Bronchial epithelial cell (primary cell): ENCODE measurements around the gene TPRG1. TPM values are rescaled to one million over a fixed set of nuclear protein-coding genes. Genes with fewer than 3 reads are reported as not detected.

Experiments
- DNase-seq: peaks from one replicate; pipeline ENCODE4 v3.0.0-alpha.2; 2010; ENCODE audit warnings: low read depth
- FAIRE-seq: peaks from 2 replicates; lab custom pipeline; 2011; peaks lifted over from hg19 to GRCh38; lab: Jason Lieb, UNC
- H3K27me3 ChIP-seq: 2 replicates; pipeline ENCODE4 v1.5.1; 2011; ENCODE audit warnings: low read length; ENCODE audit not compliant: control insufficient read depth, insufficient read depth
- H3K36me3 ChIP-seq: 2 replicates; pipeline ENCODE4 v1.5.1; 2011; ENCODE audit warnings: low read length; ENCODE audit not compliant: control insufficient read depth, insufficient read depth
- H3K4me3 ChIP-seq: 2 replicates; pipeline ENCODE4 v1.5.1; 2011; ENCODE audit warnings: mild to moderate bottlenecking, low read depth, low read length, control low read depth
- total RNA-seq: library from RNA; depleted of rRNA; stranded (reverse); fragments of >200 nt; gene quantifications from 2 replicates; pipeline ENCODE4 v1.2.1, GENCODE V29; 2014
- TF ChIP-seq, protein P1 (sequence below): IDR thresholded peaks from 2 replicates; pipeline ENCODE4 v1.5.1; 2011; ENCODE audit warnings: mild to moderate bottlenecking, moderate library complexity, low read length, control low read depth, inconsistent platforms; ENCODE audit not compliant: insufficient read depth, severe bottlenecking

TPRG1 gene
- total RNA-seq, 1 donor from 2014 or later = 1.6 TPM

DNA sequence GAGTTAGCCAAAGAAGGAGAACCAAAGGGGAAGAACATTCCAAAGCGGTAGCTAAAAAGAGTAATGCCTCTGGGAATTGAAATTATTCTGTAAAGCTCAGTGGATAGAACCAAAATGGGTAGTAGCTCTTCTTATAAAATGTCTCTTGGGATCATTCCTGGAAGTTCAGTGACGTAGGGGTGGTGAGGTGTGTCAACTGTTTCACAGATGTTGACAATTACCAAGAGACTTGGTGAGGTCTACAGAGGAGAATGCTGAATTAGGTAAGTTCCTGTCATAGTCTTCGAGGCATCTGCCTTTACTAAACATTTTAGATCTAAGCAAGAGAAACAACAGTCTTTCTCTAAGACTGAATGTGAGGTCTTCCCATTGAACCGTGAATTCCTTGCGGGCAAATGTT lies 67.8 kb downstream of the TPRG1 start:
- TF ChIP-seq, protein P1, sequence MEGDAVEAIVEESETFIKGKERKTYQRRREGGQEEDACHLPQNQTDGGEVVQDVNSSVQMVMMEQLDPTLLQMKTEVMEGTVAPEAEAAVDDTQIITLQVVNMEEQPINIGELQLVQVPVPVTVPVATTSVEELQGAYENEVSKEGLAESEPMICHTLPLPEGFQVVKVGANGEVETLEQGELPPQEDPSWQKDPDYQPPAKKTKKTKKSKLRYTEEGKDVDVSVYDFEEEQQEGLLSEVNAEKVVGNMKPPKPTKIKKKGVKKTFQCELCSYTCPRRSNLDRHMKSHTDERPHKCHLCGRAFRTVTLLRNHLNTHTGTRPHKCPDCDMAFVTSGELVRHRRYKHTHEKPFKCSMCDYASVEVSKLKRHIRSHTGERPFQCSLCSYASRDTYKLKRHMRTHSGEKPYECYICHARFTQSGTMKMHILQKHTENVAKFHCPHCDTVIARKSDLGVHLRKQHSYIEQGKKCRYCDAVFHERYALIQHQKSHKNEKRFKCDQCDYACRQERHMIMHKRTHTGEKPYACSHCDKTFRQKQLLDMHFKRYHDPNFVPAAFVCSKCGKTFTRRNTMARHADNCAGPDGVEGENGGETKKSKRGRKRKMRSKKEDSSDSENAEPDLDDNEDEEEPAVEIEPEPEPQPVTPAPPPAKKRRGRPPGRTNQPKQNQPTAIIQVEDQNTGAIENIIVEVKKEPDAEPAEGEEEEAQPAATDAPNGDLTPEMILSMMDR = no peak
- no peak for FAIRE-seq
- no peak overlapping the region for H3K4me3 ChIP-seq
- H3K27me3 ChIP-seq = no peaks in the 10 kb centered on the region
- no peak for DNase-seq
- H3K36me3 ChIP-seq = no peaks in the 10 kb centered on the region

DNA sequence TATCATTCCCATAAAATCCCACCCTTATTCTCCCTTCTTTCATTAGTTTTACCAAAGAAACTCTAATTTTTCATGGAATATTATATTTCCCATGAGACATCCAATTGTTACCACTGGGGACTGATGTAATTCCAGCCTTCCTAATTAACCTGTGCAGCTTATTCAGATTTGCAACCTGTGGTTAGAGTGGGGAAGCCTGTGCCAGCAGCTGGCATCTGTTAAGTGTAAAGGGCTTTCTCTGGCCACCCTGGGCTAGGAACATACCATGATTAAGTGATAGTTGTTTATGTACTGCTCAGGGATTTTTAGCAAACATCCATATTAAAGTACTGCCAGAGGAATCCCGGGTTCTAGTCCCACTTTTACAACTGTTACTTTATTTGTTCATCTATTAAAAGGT lies 78.2 kb downstream of the TPRG1 start:
- DNase-seq (no peak), FAIRE-seq (no peak)
- TF ChIP-seq, protein P1 = no peak
- Histone ChIP-seq H3K36me3 (no peaks in the 10 kb centered on the region), H3K27me3 (no peaks in the 10 kb centered on the region), H3K4me3 (no peak overlapping the region)

DNA sequence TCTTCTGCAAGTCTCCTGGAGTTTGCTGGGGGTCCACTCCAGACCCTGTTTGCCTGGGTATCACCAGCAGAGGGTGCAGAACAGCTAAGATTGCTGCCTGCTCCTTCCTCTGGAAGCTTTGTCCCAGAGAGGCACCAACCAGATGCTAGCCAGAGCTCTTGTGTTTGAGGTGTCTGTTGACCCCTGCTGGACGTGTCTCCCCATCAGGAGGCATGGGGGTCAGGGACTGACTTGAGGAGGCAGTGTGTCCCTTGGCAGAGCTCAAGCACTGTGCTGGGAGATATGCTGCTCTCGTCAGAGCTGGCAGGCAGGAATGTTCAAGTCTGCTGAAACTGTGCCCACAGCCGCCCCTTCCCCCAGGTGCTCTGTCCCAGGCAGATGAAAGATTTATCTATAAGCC lies 86.5 kb downstream of the TPRG1 start:
- FAIRE-seq = no peak
- Histone ChIP-seq H3K4me3 (no peak overlapping the region), H3K36me3 (no peaks in the 10 kb centered on the region), H3K27me3 (no peaks in the 10 kb centered on the region)
- no peak for DNase-seq
- TF ChIP-seq, protein P1 = no peak

DNA sequence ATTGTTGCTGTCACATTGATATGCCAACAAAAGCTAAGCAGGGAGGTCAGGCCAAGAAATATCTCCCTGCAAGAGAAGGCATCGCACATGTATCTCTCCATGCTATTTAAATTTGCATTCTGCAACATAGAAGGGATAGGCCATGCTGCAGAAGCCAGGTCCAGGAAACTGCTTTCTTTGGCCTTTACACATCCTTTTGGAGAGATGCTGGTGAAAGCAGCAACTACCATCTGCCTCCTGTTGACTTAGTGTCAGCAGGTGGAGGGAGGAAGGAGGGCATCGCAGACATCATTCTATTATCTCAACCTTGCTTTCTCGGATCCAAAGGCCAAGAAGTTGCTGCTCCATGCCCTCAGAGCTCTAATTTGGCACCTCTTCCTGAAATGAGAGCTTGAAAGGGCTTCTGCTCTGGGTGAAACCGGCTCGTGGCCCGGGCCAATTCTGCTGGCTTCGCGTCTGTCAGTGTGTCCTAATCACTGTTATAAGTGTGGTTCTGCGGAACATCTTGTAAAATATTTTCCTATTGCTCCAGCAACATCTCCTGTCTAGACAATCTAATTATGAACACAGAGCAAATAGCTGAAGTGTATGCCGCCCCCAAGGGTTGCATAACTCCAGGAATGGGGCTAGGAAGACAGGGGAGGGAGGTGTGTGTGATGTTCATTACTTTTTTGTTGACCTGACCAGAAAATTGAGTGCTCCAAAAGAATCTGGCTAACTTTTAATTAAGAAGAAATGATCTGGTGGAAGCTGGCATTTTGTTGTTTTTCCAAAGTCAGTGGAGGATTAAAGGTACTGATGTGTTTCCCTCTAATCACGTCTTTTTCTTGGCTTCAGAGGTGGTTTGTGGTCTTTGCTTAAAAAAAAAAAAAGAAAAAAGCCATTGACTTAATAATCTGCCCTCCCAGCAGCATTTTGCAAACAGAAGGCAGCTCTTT lies 89.1 kb downstream of the TPRG1 start:
- FAIRE-seq = no peak
- DNase-seq = no peak
- TF ChIP-seq, protein P1 = no peak

DNA sequence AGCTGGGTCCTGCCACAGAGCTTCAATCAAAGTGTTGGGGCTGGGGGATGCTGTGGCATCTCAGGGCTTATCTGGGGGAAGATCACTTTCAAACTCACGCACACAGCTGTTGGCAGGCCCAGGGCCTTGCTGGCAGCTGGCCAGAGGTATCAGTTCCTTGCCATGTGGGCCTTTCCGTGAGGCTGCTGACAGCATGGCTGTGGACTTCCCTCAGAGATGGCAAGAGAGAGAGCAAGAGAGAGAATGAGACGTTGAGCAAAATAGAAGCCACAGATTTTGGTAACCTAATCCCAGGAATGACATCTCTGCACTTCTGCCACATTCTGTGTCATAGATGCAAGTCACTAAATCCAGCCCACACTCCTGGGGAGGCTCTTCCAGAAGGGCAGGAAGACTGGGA lies 91.0 kb downstream of the TPRG1 start:
- Histone ChIP-seq H3K4me3 (no peak overlapping the region), H3K36me3 (no peaks in the 10 kb centered on the region), H3K27me3 (no peaks in the 10 kb centered on the region)
- FAIRE-seq (no peak), DNase-seq (no peak)
- TF ChIP-seq, protein P1 = no peak

More for the DNA sequence above, 89.1 kb downstream of the TPRG1 start:
- Histone ChIP-seq H3K27me3 (no peaks in the 10 kb centered on the region), H3K36me3 (no peaks in the 10 kb centered on the region), H3K4me3 (no peak overlapping the region)
